HG03565 (cell line): ENCODE results near the gene SMOC2.

ENCODE experiments used
- ATAC-seq: cut with Tn5 transposase; IDR thresholded peaks from one replicate; pipeline ENCODE4 v1.9.1; 2021; ENCODE audit warnings: mild to moderate bottlenecking, moderate library complexity; ENCODE audit not compliant: unreplicated experiment

Gene SMOC2

DNA sequence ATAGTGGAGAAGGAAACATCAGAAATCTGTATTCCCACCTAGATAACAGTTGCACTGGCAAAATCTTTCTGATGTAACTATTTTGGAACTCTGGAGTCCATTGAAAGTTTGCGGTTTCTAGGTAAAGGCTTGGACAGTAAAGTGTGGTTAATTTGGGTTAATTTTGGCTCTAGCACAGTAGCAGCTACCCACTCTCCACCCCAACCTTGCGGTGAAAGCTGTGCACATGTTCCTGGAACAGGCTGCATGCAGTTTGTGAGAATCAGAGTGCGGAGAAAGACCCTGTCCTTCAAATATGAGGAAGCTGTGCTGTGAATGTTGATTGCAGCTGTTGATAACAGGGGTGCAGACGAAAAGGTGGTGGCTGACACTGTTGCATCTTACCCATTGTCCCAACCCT lies 38.4 kb downstream of the SMOC2 start:
- ATAC-seq, result no peak

DNA sequence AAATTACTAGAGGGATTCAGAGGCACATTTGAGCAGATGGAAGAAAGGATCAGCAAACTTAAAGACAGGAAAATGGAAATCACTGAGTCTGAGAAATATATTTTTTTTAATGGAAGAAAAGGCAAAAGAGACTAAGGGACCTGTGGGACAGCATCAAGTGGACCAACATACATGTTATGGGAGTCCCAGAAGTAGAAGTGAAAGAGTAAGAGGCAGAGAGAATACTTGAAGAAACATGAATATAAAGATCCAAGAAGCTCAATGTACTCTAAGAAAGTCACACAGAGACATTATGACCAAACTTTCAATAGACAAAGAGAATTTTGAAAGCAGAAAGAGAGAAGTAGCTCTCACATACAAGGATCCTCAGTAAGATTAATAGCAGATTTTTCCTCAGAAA lies 39.5 kb downstream of the SMOC2 start:
- ATAC-seq, result no peak

DNA sequence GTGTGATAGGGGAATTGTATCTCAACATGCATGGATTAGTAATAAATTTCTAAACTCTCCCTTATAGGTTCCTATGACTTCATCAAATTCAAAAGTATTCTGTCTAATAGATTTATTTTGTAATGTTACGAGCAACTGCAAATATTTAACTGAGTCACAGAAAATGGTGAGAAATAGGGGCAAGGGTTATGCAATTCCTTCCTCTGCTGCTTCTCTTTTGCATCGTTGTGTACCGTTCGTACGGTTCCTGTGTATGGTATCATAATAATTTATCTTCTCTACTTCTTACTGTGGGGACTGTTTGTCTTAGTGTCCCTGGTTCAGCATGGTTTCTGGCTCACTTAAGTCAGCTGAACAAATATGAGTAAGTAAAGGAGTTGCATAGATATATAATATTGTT lies 44.8 kb downstream of the SMOC2 start:
- no peak for ATAC-seq

DNA sequence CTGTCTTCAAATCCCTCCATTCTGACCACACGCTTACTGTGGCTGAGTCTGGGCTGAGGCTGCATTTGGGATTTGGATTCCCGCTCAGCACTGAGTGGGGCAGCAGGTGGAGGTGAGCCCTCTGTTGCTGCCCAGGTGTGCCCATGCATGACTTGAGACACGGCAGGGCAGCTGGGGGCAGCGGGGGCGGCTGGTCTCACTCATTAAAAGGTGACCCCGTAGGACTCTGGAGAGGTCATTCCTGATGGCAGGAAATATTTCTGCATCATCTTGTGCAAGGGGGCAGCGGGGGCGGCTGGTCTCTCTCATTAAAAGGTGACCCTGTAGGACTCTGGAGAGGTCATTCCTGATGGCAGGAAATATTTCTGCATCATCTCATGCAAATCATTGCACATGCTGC lies 49.8 kb downstream of the SMOC2 start:
- ATAC-seq, result no peak

DNA sequence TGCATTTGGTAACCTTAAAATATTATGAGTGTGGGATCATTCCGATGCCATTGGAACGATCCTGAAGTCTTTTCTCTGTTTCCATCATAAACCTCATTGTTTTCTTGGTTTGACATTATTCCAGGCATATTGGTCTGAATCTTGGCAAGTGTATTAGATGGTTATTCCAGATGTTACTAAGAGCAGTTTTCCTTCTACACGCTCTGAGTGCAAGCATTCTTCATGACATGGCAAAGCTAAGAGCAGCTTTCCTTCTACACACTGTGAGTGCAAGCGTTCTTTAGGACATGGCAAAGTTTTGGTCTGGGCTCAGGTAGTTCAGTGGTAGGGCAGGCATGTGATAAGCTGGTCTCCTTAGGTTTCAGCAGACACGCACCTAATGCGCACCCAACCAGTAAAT lies 53.0 kb downstream of the SMOC2 start:
- no peak for ATAC-seq

DNA sequence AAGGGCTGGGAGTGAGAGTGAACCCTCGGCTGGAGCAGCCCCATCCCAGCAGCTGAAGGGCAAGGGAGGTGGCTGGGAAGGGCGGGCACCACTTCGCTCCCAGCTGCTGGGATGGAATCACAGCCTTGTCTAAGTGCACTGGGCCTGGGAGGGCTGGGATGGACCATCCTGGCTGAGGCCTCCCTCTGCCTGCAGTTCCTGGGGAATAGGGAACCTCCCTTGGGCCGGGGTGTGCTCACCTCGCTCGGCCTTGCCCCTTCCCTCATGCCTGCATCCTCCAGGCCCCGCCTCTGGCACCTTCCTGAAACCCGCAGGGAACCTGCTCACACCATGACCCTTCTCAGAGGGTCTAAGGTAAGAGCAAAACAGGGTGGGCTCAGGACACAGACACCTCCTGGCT lies 53.7 kb downstream of the SMOC2 start:
- ATAC-seq, result no peak

DNA sequence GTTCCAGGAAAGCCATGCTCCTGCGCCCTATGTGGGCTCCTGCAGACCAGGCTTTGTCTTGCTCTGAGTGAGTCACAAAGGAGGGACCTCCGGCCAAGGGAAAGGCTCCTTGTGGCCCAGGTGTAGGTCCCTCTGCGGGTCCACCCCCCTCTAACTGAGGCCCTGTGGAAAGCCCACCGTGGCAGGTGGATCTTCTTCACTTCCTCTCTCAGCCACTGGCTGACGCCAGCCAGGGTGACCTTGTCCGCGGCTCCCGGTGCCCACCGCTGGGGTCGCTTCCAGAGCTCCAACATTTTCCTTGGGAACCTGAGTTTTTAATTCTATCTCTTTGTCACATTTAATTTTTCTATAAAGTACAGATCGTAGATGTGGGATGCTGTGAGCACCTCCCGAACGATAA lies 54.1 kb downstream of the SMOC2 start:
- ATAC-seq, result no peak

DNA sequence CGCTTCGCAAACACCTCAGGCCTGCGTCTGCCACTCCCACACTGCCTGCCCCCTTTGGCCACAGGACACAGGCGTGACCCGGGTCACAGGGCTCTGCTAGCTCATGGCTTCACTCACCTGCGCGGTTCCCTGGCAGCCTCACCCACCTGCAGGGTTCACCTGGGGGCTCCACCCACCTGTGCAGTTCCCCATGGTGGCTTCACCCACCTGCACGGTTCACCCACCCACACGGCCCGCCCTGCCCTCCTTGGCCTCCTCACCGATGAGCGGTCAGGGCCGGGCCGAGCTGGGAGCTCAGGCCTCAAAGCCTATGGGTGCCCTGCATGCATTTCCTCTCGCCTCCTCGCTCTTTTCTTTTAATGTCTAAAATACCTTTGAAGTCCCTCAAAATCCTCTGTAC lies 54.7 kb downstream of the SMOC2 start:
- ATAC-seq, result no peak

DNA sequence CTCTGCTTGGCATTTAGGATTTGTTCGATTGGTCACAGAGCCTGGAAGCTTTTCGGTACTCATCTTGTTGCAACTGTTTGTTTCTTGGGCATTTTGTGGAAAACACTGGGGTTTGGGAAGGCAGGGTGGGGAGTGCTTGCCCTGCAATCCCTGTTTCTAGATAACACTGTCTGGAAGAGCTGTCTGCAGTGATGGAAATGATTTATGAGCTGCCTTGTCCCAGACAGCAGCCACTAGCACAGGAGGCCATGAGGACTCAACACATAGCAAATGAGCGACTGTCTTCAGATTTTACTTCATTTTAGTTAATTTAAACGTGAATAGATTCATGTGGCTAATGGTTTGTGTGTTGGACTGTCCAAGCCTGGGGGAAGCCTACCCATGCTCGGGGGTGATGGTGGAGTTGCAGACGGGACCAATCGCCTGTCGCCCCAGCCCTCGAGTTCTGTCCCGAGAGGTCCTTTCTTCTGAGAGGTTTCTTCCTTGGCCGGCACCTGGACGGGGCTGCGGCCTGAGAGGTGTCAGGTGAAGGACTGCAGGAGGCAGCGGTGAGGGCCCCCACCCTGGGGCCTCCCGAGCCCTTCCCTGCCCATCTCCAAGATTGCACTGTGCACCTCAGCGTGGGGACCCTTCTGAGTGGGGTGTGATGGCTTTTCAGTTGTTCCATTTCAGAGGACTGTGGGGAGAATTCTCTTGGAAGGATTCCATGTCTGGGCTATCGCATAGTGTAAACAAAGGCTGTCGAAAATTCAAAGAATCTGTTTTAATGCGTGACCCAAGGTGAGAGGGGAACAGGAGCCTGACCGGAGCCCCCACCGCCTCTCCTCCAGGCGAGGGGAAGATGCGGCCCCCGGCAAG lies 55.4 kb downstream of the SMOC2 start:
- ATAC-seq, result no peak

DNA sequence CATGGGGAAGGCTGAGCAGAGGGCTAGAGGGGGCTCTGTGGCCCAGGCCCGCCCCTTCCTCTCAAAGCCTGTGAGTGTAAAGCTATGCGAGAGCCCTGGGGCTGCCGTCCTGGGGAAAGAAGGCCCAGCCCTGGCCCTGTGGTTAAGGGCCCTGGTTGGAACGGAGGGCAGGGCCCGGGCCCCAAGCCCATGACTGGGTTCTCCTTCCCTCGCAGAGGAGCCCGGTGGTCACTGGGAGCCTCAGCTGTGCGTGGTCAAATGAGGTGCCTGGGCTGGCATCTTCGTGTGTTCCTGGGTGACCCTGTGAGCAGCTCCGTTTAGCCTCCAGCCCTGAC lies 56.0 kb downstream of the SMOC2 start:
- no peak for ATAC-seq

DNA sequence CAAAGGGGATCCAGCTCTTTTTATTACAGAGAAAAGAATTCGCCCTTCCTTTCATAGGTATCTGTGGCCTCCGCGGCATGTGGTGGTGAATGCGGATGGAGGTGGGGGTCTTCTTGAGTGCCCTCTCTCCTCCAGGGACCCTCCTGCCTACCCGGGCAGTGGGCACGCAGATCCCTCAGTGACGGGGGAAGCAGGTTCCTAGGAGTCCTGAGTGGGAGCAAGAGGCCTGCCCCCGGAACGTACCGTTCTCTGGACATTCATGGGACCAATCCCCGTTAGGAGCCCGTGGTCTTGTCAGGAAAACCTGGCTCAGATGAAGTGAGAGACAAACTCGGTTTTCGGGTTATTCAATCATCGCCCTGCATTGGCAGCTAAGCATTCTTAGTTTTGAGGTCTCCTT lies 56.4 kb downstream of the SMOC2 start:
- ATAC-seq, result no peak

DNA sequence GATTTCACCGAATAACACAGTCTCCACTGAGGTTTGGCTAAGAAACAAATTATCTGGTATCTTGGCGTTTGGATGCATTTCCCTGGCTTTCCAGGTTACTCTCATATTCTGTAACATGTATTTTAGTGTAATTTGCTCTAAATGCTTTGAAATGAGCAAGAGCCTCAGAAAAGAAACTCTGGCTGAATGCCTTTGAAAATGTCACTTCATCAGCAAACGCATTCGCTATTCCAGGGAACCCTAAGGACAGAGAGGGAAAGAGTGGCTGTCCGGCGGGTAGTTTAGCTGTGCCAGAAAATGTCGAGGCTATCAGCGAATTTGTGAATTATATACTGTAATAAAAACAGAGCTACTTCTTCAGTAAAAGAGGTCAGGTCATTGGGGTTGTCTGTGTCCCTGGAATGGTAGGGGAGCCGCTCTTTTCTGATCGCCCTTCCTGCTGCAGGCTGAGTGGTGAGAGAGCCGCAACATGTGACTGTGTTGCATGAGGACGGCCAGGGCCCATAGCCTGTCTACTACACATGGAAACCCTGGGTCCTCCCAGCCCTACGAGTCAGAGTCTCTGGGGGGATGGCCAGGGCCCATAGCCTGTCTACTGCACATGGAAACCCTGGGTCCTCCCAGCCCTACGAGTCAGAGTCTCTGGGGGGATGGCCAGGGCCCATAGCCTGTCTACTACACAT lies 57.3 kb downstream of the SMOC2 start:
- ATAC-seq, result no peak

DNA sequence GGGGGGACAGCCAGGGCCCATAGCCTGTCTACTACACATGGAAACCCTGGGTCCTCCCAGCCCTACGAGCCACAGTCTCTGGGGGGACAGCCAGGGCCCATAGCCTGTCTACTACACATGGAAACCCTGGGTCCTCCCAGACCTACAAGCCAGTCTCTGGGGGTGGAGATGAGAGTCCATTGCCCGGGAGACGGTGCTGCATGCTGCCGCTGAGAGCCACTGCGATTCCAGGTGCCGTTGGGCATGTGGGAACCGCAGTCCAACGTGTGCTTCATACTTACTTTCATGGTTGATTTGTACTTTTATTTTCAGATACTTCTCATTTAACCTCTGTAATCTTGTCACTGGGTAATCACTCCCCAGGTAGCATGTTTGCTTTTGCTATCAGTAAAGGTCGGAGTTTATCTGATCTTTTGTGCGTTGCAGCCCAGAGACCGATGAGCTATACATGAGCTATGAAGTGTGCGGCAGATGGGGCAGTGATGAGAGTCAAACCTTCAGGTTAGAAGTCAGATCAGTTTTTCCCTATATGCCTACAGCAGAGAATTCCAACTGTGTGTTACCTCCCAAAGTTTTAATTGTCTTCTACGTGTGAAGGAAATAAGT lies 58.2 kb downstream of the SMOC2 start:
- no peak for ATAC-seq

DNA sequence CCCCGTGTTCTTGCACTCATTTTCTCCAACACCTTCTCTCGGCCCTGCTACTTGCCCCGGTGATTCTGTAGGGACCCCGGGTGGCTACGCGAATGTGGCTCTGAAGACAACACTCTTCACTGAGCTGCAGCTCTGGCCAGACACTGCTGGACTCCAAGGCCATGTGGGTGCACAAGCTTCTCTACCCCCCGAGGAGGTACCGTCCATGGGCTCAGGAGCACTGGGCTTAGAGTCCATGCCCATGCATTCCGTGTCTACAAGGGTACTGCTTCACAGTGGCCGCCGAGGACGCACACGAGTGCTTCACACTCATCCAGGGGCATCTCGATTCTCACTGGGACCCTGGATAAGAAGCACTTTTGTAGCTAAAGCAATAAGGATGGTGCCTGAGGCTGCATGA lies 59.5 kb downstream of the SMOC2 start:
- ATAC-seq, result no peak

DNA sequence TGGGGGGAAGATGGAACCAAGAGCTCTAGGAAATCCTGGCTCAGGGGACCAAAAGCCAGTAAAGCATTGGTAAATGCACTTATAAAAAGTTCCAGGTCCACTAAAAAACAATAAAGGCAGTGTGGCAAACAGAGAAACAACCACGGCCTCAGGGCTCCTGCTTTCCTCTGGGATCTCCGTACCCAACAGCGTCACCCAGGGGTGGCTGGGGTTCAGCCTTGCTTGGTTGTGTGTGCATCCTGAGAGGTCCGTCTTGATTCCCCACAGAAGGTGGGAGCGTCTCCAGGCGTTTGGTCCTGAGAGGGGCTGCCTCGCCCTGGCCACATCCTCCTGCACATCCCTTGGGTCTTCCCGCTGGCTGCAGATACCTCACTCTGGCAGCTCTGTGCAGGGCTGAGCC lies 60.6 kb downstream of the SMOC2 start:
- ATAC-seq, result no peak

DNA sequence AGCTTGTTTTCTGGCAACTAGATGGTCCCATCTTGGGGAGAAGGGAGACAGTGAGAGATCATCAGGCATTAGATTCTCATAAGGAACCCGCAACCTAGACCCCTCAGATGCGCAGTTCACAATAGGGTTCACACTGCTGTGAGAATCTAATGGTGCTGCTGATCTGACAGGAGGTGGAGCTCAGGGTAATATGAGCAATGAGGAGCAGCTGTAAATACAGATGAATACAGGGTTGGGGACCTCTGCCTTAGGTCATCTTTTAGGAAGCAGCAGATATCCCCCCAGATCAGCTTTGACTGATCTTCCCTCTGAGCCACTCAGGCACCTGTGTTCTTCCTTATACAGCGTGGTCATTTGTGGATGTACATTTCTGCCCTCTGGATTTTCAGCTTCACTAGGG lies 63.4 kb downstream of the SMOC2 start:
- ATAC-seq, result no peak

DNA sequence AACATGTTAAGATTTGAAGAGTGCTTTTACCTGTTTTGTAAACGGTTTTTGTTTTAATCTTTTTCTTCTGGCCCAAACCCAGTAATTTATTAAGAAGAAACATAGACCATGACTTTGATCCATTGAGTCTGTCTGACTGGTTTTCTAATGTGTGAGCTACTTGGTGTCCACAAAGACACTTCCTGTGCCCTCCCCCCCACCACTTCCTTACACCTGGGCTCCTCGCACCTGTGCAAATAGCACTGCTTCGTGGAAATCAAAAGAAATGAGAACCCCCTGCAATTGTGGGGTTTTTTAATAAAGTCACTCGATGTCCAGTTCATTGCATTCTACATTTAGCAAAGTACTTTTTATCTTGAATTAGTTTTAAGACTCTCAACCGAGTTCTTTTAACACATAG lies 65.5 kb downstream of the SMOC2 start:
- no peak for ATAC-seq

DNA sequence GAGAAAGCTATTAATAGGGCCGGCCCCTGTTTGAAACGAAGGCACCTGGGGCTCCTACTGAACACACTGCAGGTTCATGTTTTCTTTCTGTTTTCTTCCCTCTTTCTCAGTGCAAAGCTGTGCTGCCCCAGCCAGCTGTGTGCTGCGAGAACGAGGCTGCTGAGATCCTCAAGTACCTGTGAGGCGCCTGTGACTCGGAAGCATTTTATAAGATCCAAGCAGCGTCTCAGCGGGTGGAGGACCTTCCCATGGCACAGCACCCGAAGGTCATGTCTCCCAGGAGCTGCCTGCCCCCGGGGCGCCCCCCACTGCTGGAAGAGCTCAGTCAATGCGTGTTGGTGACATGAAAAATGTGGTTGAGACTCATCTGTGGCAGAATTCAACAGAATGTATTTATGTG lies 66.3 kb downstream of the SMOC2 start:
- ATAC-seq, result no peak

DNA sequence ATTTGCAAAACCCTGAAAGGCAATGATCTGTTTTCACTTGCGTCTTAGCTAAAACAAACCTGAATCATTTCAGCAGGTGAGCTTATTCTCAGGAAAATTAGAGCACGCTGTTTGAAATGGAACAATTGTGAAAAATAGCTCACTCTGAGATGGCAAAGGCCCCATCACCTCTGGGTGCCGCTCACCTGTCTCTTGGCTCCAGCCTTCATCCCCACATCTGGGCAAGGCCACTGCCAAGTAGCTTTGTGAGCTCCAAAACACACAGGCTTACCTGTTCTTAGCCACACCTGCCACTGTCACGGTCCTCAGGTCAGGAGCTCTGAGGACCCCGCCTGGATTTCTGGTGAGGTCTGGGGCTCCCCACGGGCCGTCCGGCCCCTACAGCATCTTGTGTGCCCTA lies 66.7 kb downstream of the SMOC2 start:
- no peak for ATAC-seq

DNA sequence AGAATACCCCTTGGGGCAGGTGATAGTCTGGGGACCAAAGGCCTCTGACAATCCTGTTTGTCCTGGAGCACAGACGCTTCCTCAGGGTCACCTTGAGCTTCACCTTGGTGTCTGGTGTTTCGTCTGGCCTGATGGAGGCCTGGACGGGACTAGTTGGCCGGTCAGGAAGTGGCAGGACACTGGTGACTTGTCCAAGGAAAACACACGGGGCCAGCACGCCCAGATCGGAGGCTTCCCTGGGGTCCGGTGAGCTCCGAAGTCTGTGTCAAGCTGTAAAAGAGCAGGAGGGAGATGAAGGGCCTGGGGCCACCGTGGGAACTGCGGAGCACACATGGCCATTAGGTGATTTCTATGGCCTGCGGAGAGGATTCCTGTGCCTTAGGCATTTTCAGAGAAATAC lies 67.9 kb downstream of the SMOC2 start:
- no peak for ATAC-seq

DNA sequence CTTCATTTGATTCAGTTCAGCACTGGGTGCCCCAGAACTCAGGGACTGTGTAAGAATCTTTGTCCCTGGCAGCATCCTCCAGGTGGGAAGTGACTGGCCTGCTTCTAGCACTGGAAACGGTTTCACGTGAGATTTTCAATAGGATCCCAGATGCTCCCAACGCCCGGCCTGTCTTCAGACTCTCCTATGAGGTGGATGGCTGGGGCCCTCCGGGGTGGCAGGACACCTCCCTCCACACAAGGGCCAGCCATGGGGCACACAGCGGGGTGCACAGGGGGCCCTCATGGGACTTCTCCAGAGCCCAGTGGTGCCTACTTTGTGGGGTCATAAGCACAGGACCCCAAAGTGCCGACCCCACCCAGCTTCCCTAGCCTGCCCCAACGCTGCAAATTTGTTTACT lies 72.8 kb downstream of the SMOC2 start:
- ATAC-seq, result no peak

DNA sequence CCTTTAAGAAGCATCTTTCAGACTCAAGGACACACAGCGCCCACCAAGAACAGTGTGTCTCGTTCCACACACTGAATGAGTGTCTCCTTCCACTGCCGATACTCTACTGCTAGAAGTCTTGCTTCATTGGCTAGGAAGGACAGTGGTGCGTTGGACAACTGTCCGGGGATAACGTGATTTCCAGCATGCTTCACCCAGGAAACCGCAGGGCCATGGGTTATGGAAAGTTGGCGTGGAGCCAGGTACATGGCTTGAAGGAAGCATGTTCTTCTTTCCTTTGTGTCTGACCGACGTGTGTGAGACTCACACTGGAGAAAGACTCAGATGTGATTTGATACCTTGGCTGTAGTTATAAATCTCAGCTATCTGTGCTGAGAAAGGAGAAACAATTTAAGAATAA lies 73.2 kb downstream of the SMOC2 start:
- no peak for ATAC-seq
